Keratinocyte (primary cell): ENCODE data around the gene NTN1. TPM values are rescaled to one million over a fixed set of nuclear protein-coding genes. Genes with fewer than 3 reads are reported as not detected.

ENCODE experiments used
- DNase-seq: peaks from one replicate; pipeline ENCODE4 v3.0.0-alpha.2; 2011; ENCODE audit warnings: low read depth, missing footprints, low spot score
- FAIRE-seq: peaks from 2 replicates; lab custom pipeline; 2011; peaks lifted over from hg19 to GRCh38; lab: Jason Lieb, UNC
- H2AFZ ChIP-seq: 2 replicates; pipeline ENCODE4 v1.6.0; 2012; ENCODE audit warnings: low read length, control low read depth, inconsistent platforms; ENCODE audit not compliant: control insufficient read depth
- H3K27ac ChIP-seq: 2 replicates; pipeline ENCODE4 v1.5.1; 2011; ENCODE audit warnings: low read length; ENCODE audit not compliant: control insufficient read depth, insufficient read depth
- H3K27me3 ChIP-seq: 3 replicates; pipeline ENCODE4 v1.6.0; 2011; ENCODE audit warnings: low read length; ENCODE audit not compliant: control insufficient read depth, insufficient read depth; ENCODE audit errors: extremely low read depth
- H3K36me3 ChIP-seq, 2 experiments: 2 replicates in 1 of 2; 3 replicates in 1 of 2; pipeline ENCODE4 v1.5.1; 2011; ENCODE audit warnings: low read length in 2 of 2, mild to moderate bottlenecking in 1 of 2; ENCODE audit not compliant: control insufficient read depth in 2 of 2, insufficient read depth in 2 of 2; ENCODE audit errors: extremely low read depth in 1 of 2
- H3K4me1 ChIP-seq: 3 replicates; pipeline ENCODE4 v1.5.1; 2011; ENCODE audit warnings: low read length; ENCODE audit not compliant: control insufficient read depth, insufficient read depth; ENCODE audit errors: extremely low read depth
- H3K4me2 ChIP-seq: 3 replicates; pipeline ENCODE4 v1.6.0; 2011; ENCODE audit warnings: low read depth, low read length; ENCODE audit not compliant: control insufficient read depth, insufficient read depth; ENCODE audit errors: extremely low read depth
- H3K4me3 ChIP-seq, 3 experiments: fragments of 200-600 bp in 1 of 3; sonication (generic) in 1 of 3; 2 replicates in 2 of 3; 3 replicates in 1 of 3; pipeline ENCODE4 v1.5.1; 2011 to 2016; ENCODE audit warnings: low read length in 3 of 3, mild to moderate bottlenecking in 3 of 3, control low read depth in 2 of 3, inconsistent platforms in 1 of 3, low read depth in 1 of 3, mixed read lengths in 1 of 3, mixed run types in 1 of 3, moderate library complexity in 1 of 3; ENCODE audit not compliant: control insufficient read depth in 2 of 3, insufficient read depth in 2 of 3; ENCODE audit errors: extremely low read depth in 1 of 3
- H3K79me2 ChIP-seq: 2 replicates; pipeline ENCODE4 v1.6.0; 2012; ENCODE audit warnings: low read length; ENCODE audit not compliant: control insufficient read depth, insufficient read depth
- H3K9ac ChIP-seq: 3 replicates; pipeline ENCODE4 v1.6.0; 2011; ENCODE audit warnings: low read length; ENCODE audit not compliant: control insufficient read depth, insufficient read depth; ENCODE audit errors: extremely low read depth
- H3K9me1 ChIP-seq: 3 replicates; pipeline ENCODE4 v1.6.0; 2011; ENCODE audit warnings: low read length; ENCODE audit not compliant: control insufficient read depth, insufficient read depth; ENCODE audit errors: extremely low read depth
- H3K9me3 ChIP-seq: 2 replicates; pipeline ENCODE4 v1.5.1; 2012; ENCODE audit warnings: low read depth, low read length; ENCODE audit not compliant: control insufficient read depth
- H4K20me1 ChIP-seq: 3 replicates; pipeline ENCODE4 v1.6.0; 2011; ENCODE audit warnings: low read length; ENCODE audit not compliant: control insufficient read depth, insufficient read depth; ENCODE audit errors: extremely low read depth
- EZH2 ChIP-seq: IDR thresholded peaks from one replicate; pipeline ENCODE4 v1.6.1; 2012; ENCODE audit warnings: inconsistent platforms, mild to moderate bottlenecking, low read length, moderate library complexity
- dilution Hi-C: fragments of 300-500 bp; cut with MboI; formaldehyde crosslinking; loops from one replicate; pipeline ENCODE4 v1.7.0; 2020; ENCODE audit warnings: low sequenced_read_pairs; ENCODE audit not compliant: extremely low pct_ligation_motif_present
- polyA plus RNA-seq, 5 experiments: library from polyadenylated mRNA; depleted of rRNA in 3 of 5; stranded (reverse) in 3 of 5; stranded (forward) in 1 of 5; unstranded in 1 of 5; fragments of >200 nt; gene quantifications; 1 replicate in 1 of 5; 2 replicates in 3 of 5; 3 replicates in 1 of 5; pipeline versions ENCODE4 v1.2.1 to v1.2.3, GENCODE V29; 2011 to 2012; ENCODE audit warnings: missing spikeins in 2 of 5, low read depth in 1 of 5, low replicate concordance in 1 of 5
- TF ChIP-seq, protein P1 (sequence below), 3 experiments: IDR thresholded peaks in 1 of 3; conservative IDR thresholded peaks in 1 of 3; optimal IDR thresholded peaks in 1 of 3; 2 replicates in 2 of 3; 3 replicates in 1 of 3; pipeline versions ENCODE3 to v1.5.1; 2011; ENCODE audit warnings: low read length in 3 of 3, mild to moderate bottlenecking in 3 of 3, moderate library complexity in 2 of 3, control low read depth in 1 of 3, inconsistent platforms in 1 of 3; ENCODE audit not compliant: insufficient read depth in 2 of 3; ENCODE audit errors: extremely low read depth in 1 of 3

NTN1 gene
- polyA plus RNA-seq, 1 donor (not counting 4 experiments of a cell fraction or from before 2014, with no cell fraction given) = 0.10 TPM

- no peak overlapping the region for H3K4me2 ChIP-seq
- DNase-seq (no peak), FAIRE-seq (no peak)
- no peaks in the 10 kb centered on the region for H3K36me3 ChIP-seq
- H3K9me3 ChIP-seq = peaks cover 1% of the 10 kb centered on the region
- H3K27ac ChIP-seq = no peak overlapping the region
- H3K9me1 ChIP-seq = no peaks in the 10 kb centered on the region
- dilution Hi-C loops = no loop called here
- H3K27me3 ChIP-seq = no peaks in the 10 kb centered on the region
- H3K79me2 ChIP-seq = no peaks in the 10 kb centered on the region
- no peak overlapping the region for H3K9ac ChIP-seq
- TF ChIP-seq, protein P1, sequence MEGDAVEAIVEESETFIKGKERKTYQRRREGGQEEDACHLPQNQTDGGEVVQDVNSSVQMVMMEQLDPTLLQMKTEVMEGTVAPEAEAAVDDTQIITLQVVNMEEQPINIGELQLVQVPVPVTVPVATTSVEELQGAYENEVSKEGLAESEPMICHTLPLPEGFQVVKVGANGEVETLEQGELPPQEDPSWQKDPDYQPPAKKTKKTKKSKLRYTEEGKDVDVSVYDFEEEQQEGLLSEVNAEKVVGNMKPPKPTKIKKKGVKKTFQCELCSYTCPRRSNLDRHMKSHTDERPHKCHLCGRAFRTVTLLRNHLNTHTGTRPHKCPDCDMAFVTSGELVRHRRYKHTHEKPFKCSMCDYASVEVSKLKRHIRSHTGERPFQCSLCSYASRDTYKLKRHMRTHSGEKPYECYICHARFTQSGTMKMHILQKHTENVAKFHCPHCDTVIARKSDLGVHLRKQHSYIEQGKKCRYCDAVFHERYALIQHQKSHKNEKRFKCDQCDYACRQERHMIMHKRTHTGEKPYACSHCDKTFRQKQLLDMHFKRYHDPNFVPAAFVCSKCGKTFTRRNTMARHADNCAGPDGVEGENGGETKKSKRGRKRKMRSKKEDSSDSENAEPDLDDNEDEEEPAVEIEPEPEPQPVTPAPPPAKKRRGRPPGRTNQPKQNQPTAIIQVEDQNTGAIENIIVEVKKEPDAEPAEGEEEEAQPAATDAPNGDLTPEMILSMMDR (optimal IDR thresholded peaks at IDR 0.05 in 1 of 3, IDR thresholded peaks at IDR 0.05 in 1 of 3, conservative IDR thresholded peaks at IDR 0.05 in 1 of 3; ENCODE audit: extremely low read depth in 1 of 3, insufficient read depth in 2 of 3, low read length in 3 of 3) = no peak
- TF ChIP-seq EZH2 = no peak
- no peak overlapping the region for H3K4me3 ChIP-seq
- H2AFZ ChIP-seq = no peak overlapping the region
- H3K4me1 ChIP-seq = no peaks in the 10 kb centered on the region
- H4K20me1 ChIP-seq = no peaks in the 10 kb centered on the region
Observed at GRCh38 chr17:9174312-9174711, 153.0 kb downstream of the NTN1 start.

DNA sequence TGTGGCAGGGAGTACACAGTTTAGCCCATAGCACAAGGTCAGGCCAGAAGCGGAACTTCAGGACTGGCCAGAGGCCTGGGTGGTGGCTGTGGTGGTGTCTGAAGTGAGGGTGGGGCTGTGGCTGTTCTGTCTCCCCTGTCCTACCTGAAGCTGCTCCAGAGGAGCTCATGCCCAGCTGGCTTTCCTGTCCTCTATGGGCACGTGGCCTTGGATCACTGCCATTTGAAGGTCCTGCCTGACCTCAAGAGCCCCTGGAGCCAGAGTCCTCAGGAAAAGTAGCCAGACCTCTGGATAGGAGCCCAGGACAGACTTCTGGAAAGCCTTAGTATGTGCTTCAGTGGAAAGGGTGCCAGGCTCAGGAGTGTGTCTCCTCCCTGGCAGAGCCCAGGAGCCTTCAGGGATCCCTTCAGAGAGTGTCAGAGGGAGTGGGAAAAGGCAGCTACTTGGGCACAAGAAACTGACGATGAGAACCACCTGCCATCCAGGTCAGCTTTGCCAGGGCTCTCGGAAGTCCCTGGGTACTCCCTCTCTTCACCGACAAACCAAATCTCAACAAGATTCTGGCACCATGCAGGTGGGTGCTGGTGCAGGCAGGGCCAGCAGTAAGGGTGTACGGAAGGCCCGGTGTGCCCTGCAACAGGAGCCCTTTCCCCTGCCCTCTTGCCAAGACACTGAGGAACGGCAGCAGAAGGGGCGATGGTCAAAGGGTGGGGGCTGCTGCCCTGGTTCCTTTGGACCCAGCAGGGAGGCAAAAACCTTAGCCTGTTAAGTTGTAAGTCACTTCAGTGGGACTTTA, 153.7 kb downstream of the NTN1 start:
- Histone ChIP-seq H3K36me3 (no peaks in the 10 kb centered on the region), H3K27me3 (no peaks in the 10 kb centered on the region), H3K4me3 (no peak overlapping the region), H3K79me2 (no peaks in the 10 kb centered on the region), H3K4me2 (no peak overlapping the region), H3K9me1 (no peaks in the 10 kb centered on the region), H3K27ac (no peak overlapping the region), H3K4me1 (no peaks in the 10 kb centered on the region), H4K20me1 (no peaks in the 10 kb centered on the region), H3K9me3 (peaks cover 1% of the 10 kb centered on the region), H3K9ac (no peak overlapping the region), H2AFZ (no peak overlapping the region)
- no peak for FAIRE-seq
- dilution Hi-C loops = no loop called here
- DNase-seq = no peak
- TF ChIP-seq EZH2 = no peak
- TF ChIP-seq, protein P1 (optimal IDR thresholded peaks at IDR 0.05 in 1 of 3, IDR thresholded peaks at IDR 0.05 in 1 of 3, conservative IDR thresholded peaks at IDR 0.05 in 1 of 3; ENCODE audit: extremely low read depth in 1 of 3, insufficient read depth in 2 of 3, low read length in 3 of 3) = no peak
